Skeletal muscle tissue (tissue), 4 donors: Measurements from ENCODE around the gene LRRC14B. TPM values are rescaled to one million over a fixed set of nuclear protein-coding genes. Genes with fewer than 3 reads are reported as not detected.

ENCODE experiments used
- H3K27ac ChIP-seq: one replicate; pipeline ENCODE4 v1.7.0; 2013; ENCODE audit warnings: mild to moderate bottlenecking, low read depth, low read length, inconsistent platforms
- H3K27me3 ChIP-seq, 3 donors: one replicate each; pipeline ENCODE4 v1.7.0; 2013; ENCODE audit warnings: low read length in 3 of 3; ENCODE audit not compliant: control insufficient read depth in 3 of 3, insufficient read depth in 3 of 3
- H3K36me3 ChIP-seq, 3 donors: one replicate each; pipeline ENCODE4 v1.7.0; 2013; ENCODE audit warnings: low read length in 3 of 3; ENCODE audit not compliant: control insufficient read depth in 3 of 3, insufficient read depth in 3 of 3
- H3K4me1 ChIP-seq, 3 donors: one replicate each; pipeline ENCODE4 v1.7.0; 2013; ENCODE audit warnings: low read length in 3 of 3, mild to moderate bottlenecking in 3 of 3; ENCODE audit not compliant: control insufficient read depth in 3 of 3, insufficient read depth in 3 of 3
- H3K4me3 ChIP-seq, 3 donors: one replicate each; pipeline ENCODE4 v1.7.0; 2013; ENCODE audit warnings: low read length in 3 of 3
- H3K9ac ChIP-seq, 3 donors: one replicate each; pipeline ENCODE4 v1.7.0; 2013; ENCODE audit warnings: low read length in 3 of 3, mild to moderate bottlenecking in 3 of 3, moderate library complexity in 2 of 3, low read depth in 1 of 3
- H3K9me3 ChIP-seq, 3 donors: one replicate each; pipeline ENCODE4 v1.7.0; 2013; ENCODE audit warnings: low read length in 3 of 3; ENCODE audit not compliant: control insufficient read depth in 3 of 3
- total RNA-seq: library from RNA; depleted of rRNA; stranded (reverse); fragments of >200 nt; gene quantifications from one replicate; pipeline ENCODE4 v1.2.3, GENCODE V29; 2014
- donor health status: Osteomylitis.

The LRRC14B gene
- total RNA-seq, 1 donor from 2014 or later: 19.3 TPM

- Histone ChIP-seq H3K36me3 (no peaks in the 10 kb centered on the region), H3K27me3 (peaks cover 8 to 13% (median 8%) of the 10 kb centered on the region in 3 donors)
Observed at GRCh38 chr5:173392-174290, 17.7 kb upstream of the LRRC14B start.

GRCh38 chr5:174291-174600 lies 17.0 kb upstream of the LRRC14B start:
- Histone ChIP-seq H3K27ac (no peak overlapping the region), H3K9ac (no peak overlapping the region), H3K27me3 (peaks cover 8 to 13% (median 8%) of the 10 kb centered on the region in 3 donors), H3K4me3 (no peak overlapping the region), H3K9me3 (no peaks in the 10 kb centered on the region), H3K36me3 (no peaks in the 10 kb centered on the region), H3K4me1 (peaks cover 0 to 4% (median 3%) of the 10 kb centered on the region in 3 donors)

More at GRCh38 chr5:173392-174290, 17.7 kb upstream of the LRRC14B start:
- H3K9me3 ChIP-seq: no peaks in the 10 kb centered on the region
- H3K9ac ChIP-seq: no peak overlapping the region
- H3K4me3 ChIP-seq: no peak overlapping the region
- no peak overlapping the region for H3K27ac ChIP-seq
- H3K4me1 ChIP-seq: peaks cover 0 to 7% (median 3%) of the 10 kb centered on the region in 3 donors

GRCh38 chr5:174876-175465 lies 16.3 kb upstream of the LRRC14B start:
- Histone ChIP-seq H3K4me1 (no peaks in the 10 kb centered on the region), H3K4me3 (no peak overlapping the region), H3K36me3 (no peaks in the 10 kb centered on the region), H3K27me3 (peaks cover 8 to 13% (median 8%) of the 10 kb centered on the region in 3 donors), H3K27ac (no peak overlapping the region), H3K9me3 (no peaks in the 10 kb centered on the region), H3K9ac (no peak overlapping the region)

- Histone ChIP-seq H3K36me3 (no peaks in the 10 kb centered on the region), H3K9me3 (no peaks in the 10 kb centered on the region), H3K27ac (no peak overlapping the region), H3K4me1 (peaks cover 6 to 8% (median 8%) of the 10 kb centered on the region in 3 donors), H3K9ac (no peak overlapping the region), H3K27me3 (peaks cover 7 to 13% (median 8%) of the 10 kb centered on the region in 3 donors), H3K4me3 (no peak overlapping the region)
Observed at GRCh38 chr5:176296-176823, 14.9 kb upstream of the LRRC14B start.

GRCh38 chr5:178110-178509 lies 13.2 kb upstream of the LRRC14B start:
- no peaks in the 10 kb centered on the region for H3K36me3 ChIP-seq
- no peaks in the 10 kb centered on the region for H3K9me3 ChIP-seq

GRCh38 chr5:179401-179800 lies 11.9 kb upstream of the LRRC14B start:
- Histone ChIP-seq H3K27ac (no peak overlapping the region), H3K27me3 (peaks cover 0 to 6% (median 0%) of the 10 kb centered on the region in 3 donors), H3K4me1 (peaks cover 6 to 8% (median 8%) of the 10 kb centered on the region in 3 donors), H3K36me3 (no peaks in the 10 kb centered on the region), H3K9ac (no peak overlapping the region), H3K9me3 (no peaks in the 10 kb centered on the region), H3K4me3 (no peak overlapping the region)

More at GRCh38 chr5:178110-178509, 13.2 kb upstream of the LRRC14B start:
- Histone ChIP-seq H3K4me1 (peaks cover 6 to 8% (median 8%) of the 10 kb centered on the region in 3 donors), H3K4me3 (no peak overlapping the region), H3K27ac (no peak overlapping the region), H3K9ac (no peak overlapping the region), H3K27me3 (peaks cover 6 to 8% (median 6%) of the 10 kb centered on the region in 3 donors)

- Histone ChIP-seq H3K36me3 (no peaks in the 10 kb centered on the region), H3K9ac (peak overlapping the region in 2 of 3 donors; percentile 12 to 33), H3K27me3 (peaks cover 0 to 6% (median 0%) of the 10 kb centered on the region in 3 donors)
Observed at GRCh38 chr5:180286-180918, 10.9 kb upstream of the LRRC14B start.

GRCh38 chr5:181160-181559 lies 10.1 kb upstream of the LRRC14B start:
- Histone ChIP-seq H3K27me3 (peaks cover 0 to 6% (median 0%) of the 10 kb centered on the region in 3 donors), H3K9me3 (no peaks in the 10 kb centered on the region), H3K27ac (no peak overlapping the region), H3K4me3 (no peak overlapping the region), H3K9ac (no peak overlapping the region), H3K36me3 (no peaks in the 10 kb centered on the region), H3K4me1 (peaks cover 6 to 8% (median 8%) of the 10 kb centered on the region in 3 donors)

More at GRCh38 chr5:180286-180918, 10.9 kb upstream of the LRRC14B start:
- Histone ChIP-seq H3K4me3 (peak overlapping the region in 2 of 3 donors; percentile 19 to 29), H3K9me3 (no peaks in the 10 kb centered on the region), H3K4me1 (peaks cover 6 to 8% (median 8%) of the 10 kb centered on the region in 3 donors), H3K27ac (no peak overlapping the region)

GRCh38 chr5:181566-181965 lies 9.7 kb upstream of the LRRC14B start:
- no peak overlapping the region for H3K27ac ChIP-seq
- peaks cover 6 to 8% (median 8%) of the 10 kb centered on the region in 3 donors for H3K4me1 ChIP-seq

More at GRCh38 chr5:181566-181965, 9.7 kb upstream of the LRRC14B start:
- H3K9me3 ChIP-seq: no peaks in the 10 kb centered on the region
- H3K27me3 ChIP-seq: peaks cover 0 to 6% (median 0%) of the 10 kb centered on the region in 3 donors
- no peak overlapping the region for H3K9ac ChIP-seq
- H3K4me3 ChIP-seq: no peak overlapping the region
- H3K36me3 ChIP-seq: no peaks in the 10 kb centered on the region
